Mesendoderm (in vitro differentiated cells): ENCODE results near the gene ZNF37A. TPM values are rescaled to one million over a fixed set of nuclear protein-coding genes. Genes with fewer than 3 reads are reported as not detected.

Experiments
- DNase-seq: peaks from one replicate; pipeline ENCODE4 v3.0.0; 2013
- H2AK5ac ChIP-seq: 2 replicates; pipeline ENCODE4 v1.6.1; 2013; ENCODE audit warnings: low read length, inconsistent platforms
- H2BK120ac ChIP-seq: 2 replicates; pipeline ENCODE4 v1.6.1; 2013; ENCODE audit warnings: low read depth, mild to moderate bottlenecking, low read length, moderate library complexity, mixed read lengths
- H2BK15ac ChIP-seq: replicated peaks from 2 replicates; pipeline ENCODE4 v1.6.1; 2013; ENCODE audit warnings: low read depth, mild to moderate bottlenecking, moderate library complexity
- H2BK5ac ChIP-seq: 2 replicates; pipeline ENCODE4 v1.6.1; 2013; ENCODE audit warnings: low read length, inconsistent platforms
- H3K18ac ChIP-seq: 2 replicates; pipeline ENCODE4 v1.6.1; 2013; ENCODE audit warnings: mild to moderate bottlenecking, low read length, mixed read lengths
- H3K23ac ChIP-seq: one replicate; pipeline ENCODE4 v1.6.1; 2013; ENCODE audit warnings: low read length
- H3K27ac ChIP-seq: 2 replicates; pipeline ENCODE4 v1.5.1; 2013; ENCODE audit warnings: low read depth, mild to moderate bottlenecking, inconsistent platforms, low read length, moderate library complexity
- H3K27me3 ChIP-seq: 2 replicates; pipeline ENCODE4 v1.6.1; 2013; ENCODE audit warnings: low read length, control low read depth, mild to moderate bottlenecking, inconsistent platforms; ENCODE audit not compliant: insufficient read depth, poor library complexity
- H3K36me3 ChIP-seq: 2 replicates; pipeline ENCODE4 v1.6.1; 2013; ENCODE audit warnings: low read length, inconsistent platforms; ENCODE audit not compliant: control insufficient read depth, insufficient read depth
- H3K4ac ChIP-seq: one replicate; pipeline ENCODE4 v1.6.1; 2013; ENCODE audit warnings: low read depth, mild to moderate bottlenecking, low read length, moderate library complexity
- H3K4me1 ChIP-seq: 2 replicates; pipeline ENCODE4 v1.6.1; 2013; ENCODE audit warnings: low read depth, low read length, inconsistent platforms; ENCODE audit not compliant: control insufficient read depth
- H3K4me2 ChIP-seq: 2 replicates; pipeline ENCODE4 v1.6.1; 2013; ENCODE audit warnings: low read length
- H3K4me3 ChIP-seq: 2 replicates; pipeline ENCODE4 v1.5.1; 2013; ENCODE audit warnings: mild to moderate bottlenecking, low read length
- H3K56ac ChIP-seq: one replicate; pipeline ENCODE4 v1.6.1; 2013; ENCODE audit warnings: low read length
- H3K79me1 ChIP-seq: 2 replicates; pipeline ENCODE4 v1.6.1; 2013; ENCODE audit warnings: low read length, inconsistent platforms
- H3K79me2 ChIP-seq: 2 replicates; pipeline ENCODE4 v1.6.1; 2013; ENCODE audit warnings: mild to moderate bottlenecking, low read length; ENCODE audit not compliant: control insufficient read depth, insufficient read depth
- H3K9ac ChIP-seq: 2 replicates; pipeline ENCODE4 v1.6.1; 2013; ENCODE audit warnings: low read length, inconsistent platforms
- H4K5ac ChIP-seq: one replicate; pipeline ENCODE4 v1.6.1; 2013; ENCODE audit warnings: low read length
- H4K8ac ChIP-seq: one replicate; pipeline ENCODE4 v1.6.1; 2013; ENCODE audit warnings: low read depth, mild to moderate bottlenecking, control low read depth, low read length, moderate library complexity
- WGBS: extraction: QIAGEN DNeasy Blood & Tissue Kit; methylation state at CpG from one replicate; pipeline ENCODE4 v1.1.7; 2013; ENCODE audit warnings: low lambda C conversion rate, missing lambda C conversion rate; ENCODE audit not compliant: insufficient coverage; ENCODE audit errors: extremely low coverage; 5-methylcytosine and 5-hydroxymethylcytosine counted together
- small RNA-seq: library from polyadenylated mRNA; stranded (forward); fragments of <200 nt; extraction: miRNeasy Mini kit (QIAGEN cat#:217004); gene quantifications from one replicate; pipeline ENCODE3, GENCODE V24; 2013; ENCODE audit not compliant: insufficient read depth

ZNF37A gene

DNA sequence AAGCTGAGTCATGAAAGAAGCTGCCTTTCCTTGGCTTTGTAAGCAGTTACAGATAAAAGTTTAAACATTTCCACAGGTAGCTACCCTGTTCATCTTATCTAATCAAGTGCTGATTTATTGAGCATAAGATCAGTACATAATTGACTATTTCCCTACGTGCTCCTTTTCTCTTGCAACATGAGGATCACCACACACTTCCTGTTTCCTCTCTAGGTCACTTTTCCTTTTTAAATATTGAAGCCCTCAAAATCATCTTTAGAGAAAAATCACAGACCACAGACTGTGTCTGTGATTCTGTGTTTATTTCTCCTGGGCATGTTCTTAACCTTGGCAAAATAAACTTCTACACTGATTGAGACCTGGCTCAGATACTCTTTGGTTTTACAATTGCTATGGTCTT, 69.5 kb downstream of the ZNF37A start:
- Histone ChIP-seq H4K8ac (no peak overlapping the region), H3K4me2 (no peak overlapping the region), H4K5ac (no peak overlapping the region), H2BK120ac (no peak overlapping the region), H3K27me3 (no peaks in the 10 kb centered on the region), H3K4me1 (no peaks in the 10 kb centered on the region), H3K27ac (no peak overlapping the region), H3K23ac (no peak overlapping the region), H2BK5ac (no peak overlapping the region), H3K18ac (no peak overlapping the region), H3K56ac (no peak overlapping the region), H3K4ac (no peak overlapping the region), H2BK15ac (no peak overlapping the region), H3K79me1 (no peaks in the 10 kb centered on the region), H2AK5ac (no peak overlapping the region), H3K4me3 (no peak overlapping the region), H3K79me2 (no peaks in the 10 kb centered on the region), H3K36me3 (no peaks in the 10 kb centered on the region), H3K9ac (no peak overlapping the region)
- no peak for DNase-seq
- no CpG with 5 or more reads among the region's 1 CpG for WGBS

GRCh38 chr10:38174336-38174735, 80.2 kb downstream of the ZNF37A start:
- Histone ChIP-seq H3K23ac (no peak overlapping the region), H2BK5ac (no peak overlapping the region), H3K56ac (no peak overlapping the region), H4K8ac (no peak overlapping the region), H3K27me3 (no peaks in the 10 kb centered on the region), H2BK15ac (no peak overlapping the region), H3K9ac (no peak overlapping the region), H3K4me3 (no peak overlapping the region), H3K18ac (no peak overlapping the region), H3K36me3 (no peaks in the 10 kb centered on the region), H3K4me2 (no peak overlapping the region), H2BK120ac (no peak overlapping the region), H4K5ac (no peak overlapping the region), H3K4ac (no peak overlapping the region), H2AK5ac (no peak overlapping the region), H3K79me1 (no peaks in the 10 kb centered on the region), H3K4me1 (no peaks in the 10 kb centered on the region), H3K27ac (no peak overlapping the region), H3K79me2 (no peaks in the 10 kb centered on the region)
- DNase-seq: no peak
- WGBS: no CpG with 5 or more reads among the region's 2 CpGs

- Histone ChIP-seq H3K27ac (no peak overlapping the region), H3K9ac (no peak overlapping the region), H3K4me1 (no peaks in the 10 kb centered on the region), H3K27me3 (no peaks in the 10 kb centered on the region), H3K4me3 (no peak overlapping the region), H3K79me2 (no peaks in the 10 kb centered on the region), H2BK15ac (no peak overlapping the region), H3K36me3 (no peaks in the 10 kb centered on the region), H3K56ac (no peak overlapping the region), H4K5ac (no peak overlapping the region), H3K79me1 (no peaks in the 10 kb centered on the region), H3K4me2 (no peak overlapping the region), H2AK5ac (no peak overlapping the region), H2BK5ac (no peak overlapping the region), H3K4ac (no peak overlapping the region), H2BK120ac (no peak overlapping the region), H3K18ac (no peak overlapping the region), H3K23ac (no peak overlapping the region), H4K8ac (no peak overlapping the region)
- DNase-seq: no peak
- no CpG with 5 or more reads among the region's 1 CpG for WGBS
These were observed 90.3 kb downstream of the ZNF37A start for GRCh38 chr10:38184477-38184876.

Small RNA genes within 50 kb of the gene (small RNA-seq; reads per million reads assigned to genes)
- not detected for gene AL117339.2
- gene AL161931.1: not detected
- gene FXYD6P2: not detected
